Right cardiac atrium (tissue), 5 donors: ENCODE results near the gene NOC4L. TPM values are rescaled to one million over a fixed set of nuclear protein-coding genes. Genes with fewer than 3 reads are reported as not detected.

Source experiments
- ATAC-seq, 2 donors: fragments of 200-7000 bp; cut with Tn5 transposase; one replicate each; pipeline versions ENCODE4 v1.8.0 to v1.9.1; 2020; ENCODE audit warnings: moderate library complexity in 2 of 2, mild to moderate bottlenecking in 1 of 2
- DNase-seq, 3 donors: peaks; one replicate each; pipeline ENCODE4 v3.0.0-alpha.2; 2020
- H3K27ac ChIP-seq: one replicate; pipeline ENCODE4 v1.5.1; 2013; ENCODE audit warnings: mild to moderate bottlenecking, low read length, control low read depth, moderate library complexity
- H3K27me3 ChIP-seq: one replicate; pipeline ENCODE4 v1.6.1; 2013; ENCODE audit not compliant: control insufficient read depth, insufficient read depth
- H3K4me1 ChIP-seq: one replicate; pipeline ENCODE4 v1.6.1; 2013; ENCODE audit warnings: low read length; ENCODE audit not compliant: control insufficient read depth, insufficient read depth
- H3K4me3 ChIP-seq: one replicate; pipeline ENCODE4 v1.5.1; 2013; ENCODE audit warnings: low read length, control low read depth
- H3K9me3 ChIP-seq: one replicate; pipeline ENCODE4 v1.6.1; 2013; ENCODE audit warnings: low read length; ENCODE audit not compliant: control insufficient read depth
- WGBS: extraction: QIAGEN DNeasy Blood & Tissue Kit; methylation state at CpG from one replicate; pipeline ENCODE4 v1.1.7; 2013; 5-methylcytosine and 5-hydroxymethylcytosine counted together
- intact Hi-C, 4 donors: fragments of 100-400 bp; cut with DNase I; formaldehyde crosslinking; loops; one replicate each; pipeline versions ENCODE4 v1.11.0 to v1.14.0; 2022 to 2023
- polyA plus RNA-seq: library from polyadenylated mRNA; stranded (reverse); fragments of 200-250 nt; gene quantifications from one replicate; pipeline ENCODE4 v1.2.3, GENCODE V29; 2013
- total RNA-seq, 4 donors: library from RNA; stranded (reverse); fragmentation: NEBNext Ultra II Directional; extraction: Animal tissue kit (Norgen Biotek cat#: 25700); gene quantifications; one replicate each; pipeline ENCODE4 v1.2.1, GENCODE V29; 2021
- donor health status: healthy with polysubstance abuse.
- donor health status: DM: no; HTN: yes; CAD: no.
- donor health status: DM: no; HTN: no; CAD: no.
- donor health status: DM: no; HTN: yes; CAD: no; lungs with severe emphysema.
- donor health status: DM: yes; HTN: yes; CAD: no.

Gene NOC4L
- total and polyA plus RNA-seq, 5 donors, result 7.7 to 11.0 (median 9.3) TPM

GRCh38 chr12:132159555-132160003 lies 15.3 kb downstream of the NOC4L start:
- DNase-seq (peak in 2 of 3 donors; percentile 16 to 48), ATAC-seq (no peak)
- H3K9me3 ChIP-seq, result no peaks in the 10 kb centered on the region
- intact Hi-C loops, result loop anchor here in 2 of 4 donors (10.0 kb wide), 3 partner anchors 255 to 455 kb away; partner anchors contain the start of genes LRCOL1 (in 2 of the 2) and P2RX2 (in 2 of the 2)
- WGBS, result 81% methylated on average over 14 of the region's 14 CpGs
- no peak overlapping the region for H3K4me3 ChIP-seq
- H3K27me3 ChIP-seq, result no peaks in the 10 kb centered on the region
- no peaks in the 10 kb centered on the region for H3K4me1 ChIP-seq
- no peak overlapping the region for H3K27ac ChIP-seq

- no peak overlapping the region for H3K27ac ChIP-seq
- 47% methylated on average over 16 of the region's 16 CpGs for WGBS
- ATAC-seq, result peak in 1 of 2 donors; percentile 6
- peak in 2 of 3 donors; percentile 22 to 50 for DNase-seq
- H3K4me3 ChIP-seq, result no peak overlapping the region
- no peaks in the 10 kb centered on the region for H3K4me1 ChIP-seq
- intact Hi-C loops, result loop anchor here in 1 of 4 donors (10.0 kb wide), 1 partner anchor 365 kb away; no protein-coding TSS in a partner anchor
- no peaks in the 10 kb centered on the region for H3K9me3 ChIP-seq
- H3K27me3 ChIP-seq, result no peaks in the 10 kb centered on the region
Measured at GRCh38 chr12:132160016-132160415, 15.8 kb downstream of the NOC4L start.

- intact Hi-C loops, result loop anchor here in 1 of 4 donors (10.0 kb wide), 1 partner anchor 364 kb away; no protein-coding TSS in a partner anchor
- WGBS, result 69% methylated on average over 15 of the region's 15 CpGs
- no peaks in the 10 kb centered on the region for H3K27me3 ChIP-seq
- no peak overlapping the region for H3K27ac ChIP-seq
- ATAC-seq (no peak), DNase-seq (peak in 1 of 3 donors; percentile 18)
- H3K4me1 ChIP-seq, result no peaks in the 10 kb centered on the region
- no peaks in the 10 kb centered on the region for H3K9me3 ChIP-seq
- no peak overlapping the region for H3K4me3 ChIP-seq
Measured at GRCh38 chr12:132160601-132161035, 16.4 kb downstream of the NOC4L start.

GRCh38 chr12:132161036-132161781 lies 17.0 kb downstream of the NOC4L start:
- H3K4me3 ChIP-seq, result no peak overlapping the region
- intact Hi-C loops, result loop anchor here in 1 of 4 donors (10.0 kb wide), 1 partner anchor 364 kb away; no protein-coding TSS in a partner anchor
- ATAC-seq, result peak in 1 of 2 donors; percentile 9
- 42% methylated on average over 14 of the region's 14 CpGs for WGBS
- no peak overlapping the region for H3K27ac ChIP-seq
- peak; percentile 13 to 60 (median 45) for DNase-seq
- H3K9me3 ChIP-seq, result no peaks in the 10 kb centered on the region
- no peaks in the 10 kb centered on the region for H3K27me3 ChIP-seq
- H3K4me1 ChIP-seq, result no peaks in the 10 kb centered on the region

- ATAC-seq, result peak in 1 of 2 donors; percentile 14
- WGBS, result 53% methylated on average over 17 of the region's 17 CpGs
- Histone ChIP-seq H3K27me3 (no peaks in the 10 kb centered on the region), H3K4me3 (no peak overlapping the region), H3K9me3 (no peaks in the 10 kb centered on the region), H3K27ac (no peak overlapping the region), H3K4me1 (no peaks in the 10 kb centered on the region)
- peak in 1 of 3 donors; percentile 6 for DNase-seq
- intact Hi-C loops, result loop anchor here in 1 of 4 donors (10.0 kb wide), 1 partner anchor 363 kb away; no protein-coding TSS in a partner anchor
Measured at GRCh38 chr12:132161796-132162507, 17.7 kb downstream of the NOC4L start.

- Histone ChIP-seq H3K27me3 (no peaks in the 10 kb centered on the region), H3K4me1 (no peaks in the 10 kb centered on the region), H3K4me3 (no peak overlapping the region), H3K9me3 (no peaks in the 10 kb centered on the region), H3K27ac (no peak overlapping the region)
- WGBS, result 28% methylated on average over 17 of the region's 17 CpGs
- intact Hi-C loops, result loop anchor here in 1 of 4 donors (10.0 kb wide), 1 partner anchor 362 kb away; no protein-coding TSS in a partner anchor
- peak; percentile 37 to 80 (median 63) for DNase-seq
- peak; percentile 9 to 54 for ATAC-seq
Measured at GRCh38 chr12:132162508-132163031, 18.3 kb downstream of the NOC4L start.

- DNase-seq, result peak; percentile 12 to 51 (median 43)
- intact Hi-C loops, result loop anchor here in 1 of 4 donors (10.0 kb wide), 1 partner anchor 362 kb away; no protein-coding TSS in a partner anchor
- Histone ChIP-seq H3K27ac (no peak overlapping the region), H3K4me3 (no peak overlapping the region), H3K27me3 (no peaks in the 10 kb centered on the region), H3K4me1 (no peaks in the 10 kb centered on the region), H3K9me3 (no peaks in the 10 kb centered on the region)
- ATAC-seq, result peak; percentile 4 to 5
- 59% methylated on average over 26 of the region's 26 CpGs for WGBS
Measured at GRCh38 chr12:132163041-132163910, 19.0 kb downstream of the NOC4L start.

- DNase-seq, result peak in 2 of 3 donors; percentile 5 to 26
- intact Hi-C loops, result loop anchor here in 1 of 4 donors (10.0 kb wide), 1 partner anchor 361 kb away; no protein-coding TSS in a partner anchor
- Histone ChIP-seq H3K9me3 (no peaks in the 10 kb centered on the region), H3K4me3 (no peak overlapping the region), H3K4me1 (no peaks in the 10 kb centered on the region), H3K27ac (no peak overlapping the region), H3K27me3 (no peaks in the 10 kb centered on the region)
- 65% methylated on average over 11 of the region's 11 CpGs for WGBS
- no peak for ATAC-seq
Measured at GRCh38 chr12:132163911-132164288, 19.6 kb downstream of the NOC4L start.

- DNase-seq (no peak), ATAC-seq (no peak)
- Histone ChIP-seq H3K4me3 (no peak overlapping the region), H3K27ac (no peak overlapping the region), H3K4me1 (no peaks in the 10 kb centered on the region), H3K27me3 (no peaks in the 10 kb centered on the region), H3K9me3 (no peaks in the 10 kb centered on the region)
- intact Hi-C loops, result loop anchor here in 1 of 4 donors (10.0 kb wide), 1 partner anchor 360 kb away; no protein-coding TSS in a partner anchor
- 82% methylated on average over 7 of the region's 7 CpGs for WGBS
Measured at GRCh38 chr12:132164426-132164825, 20.2 kb downstream of the NOC4L start.

GRCh38 chr12:132165584-132165983 lies 21.3 kb downstream of the NOC4L start:
- Histone ChIP-seq H3K27ac (no peak overlapping the region), H3K4me1 (no peaks in the 10 kb centered on the region), H3K27me3 (no peaks in the 10 kb centered on the region), H3K9me3 (no peaks in the 10 kb centered on the region), H3K4me3 (no peak overlapping the region)
- intact Hi-C loops, result loop anchor here in 1 of 4 donors (10.0 kb wide), 1 partner anchor 359 kb away; no protein-coding TSS in a partner anchor
- DNase-seq, result peak in 1 of 3 donors; percentile 10
- no peak for ATAC-seq
- WGBS, result 95% methylated on average over 6 of the region's 6 CpGs
